Hepatic stellate cell (primary cell): ENCODE data around the gene SSTR5.
"Not testable (repeated sequence)": the region's sequence is repeated elsewhere in the genome, so short reads cannot be mapped to it uniquely, and the experiment has no call there.

Source experiments
- DNase-seq: peaks from one replicate; pipeline ENCODE4 v3.0.0; 2011; ENCODE audit warnings: low spot score

The SSTR5 gene

GRCh38 chr16:1092685-1093283 is 20.2 kb downstream of the SSTR5 start:
- not testable (repeated sequence) for DNase-seq

DNA sequence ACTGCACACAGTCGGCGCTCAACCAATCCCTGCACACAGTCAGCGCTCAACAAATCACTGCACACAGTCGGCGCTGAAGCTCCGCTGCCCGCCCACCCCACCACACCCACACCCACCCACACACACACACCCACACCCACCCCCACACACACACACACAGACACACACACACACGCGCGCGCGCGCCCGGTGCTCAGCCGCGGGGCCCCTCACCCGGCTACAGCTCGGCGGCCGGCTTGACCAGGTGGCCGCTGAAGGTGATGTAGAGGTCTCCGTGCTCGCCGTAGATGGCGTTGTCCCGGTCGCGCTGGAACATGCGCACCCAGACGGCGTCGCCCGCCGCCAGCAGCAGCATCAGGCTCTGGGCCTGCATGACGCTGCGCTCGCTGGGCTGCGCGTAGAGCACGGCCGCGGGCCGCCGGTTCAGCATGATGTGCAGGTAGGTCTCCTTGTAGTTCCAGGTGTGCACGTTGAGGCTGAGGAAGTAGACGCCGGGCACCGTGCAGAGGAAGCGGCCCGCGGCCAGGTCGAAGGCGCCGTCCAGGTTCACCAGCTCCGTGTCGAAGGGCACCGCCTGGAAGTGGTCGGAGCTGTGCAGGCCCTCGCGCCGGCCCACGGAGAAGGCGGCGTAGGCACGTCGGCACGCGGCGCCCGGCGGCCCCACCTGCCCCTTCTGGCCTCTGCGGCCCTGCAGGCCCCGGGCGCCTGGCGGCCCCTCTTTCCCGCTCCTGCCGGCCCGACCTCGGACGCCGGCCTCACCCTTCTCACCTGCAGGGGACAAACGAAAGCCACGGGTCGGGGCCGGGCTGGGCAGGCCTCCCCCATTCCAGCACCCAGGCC is 21.0 kb downstream of the SSTR5 start:
- DNase-seq: peak; percentile 58

DNA sequence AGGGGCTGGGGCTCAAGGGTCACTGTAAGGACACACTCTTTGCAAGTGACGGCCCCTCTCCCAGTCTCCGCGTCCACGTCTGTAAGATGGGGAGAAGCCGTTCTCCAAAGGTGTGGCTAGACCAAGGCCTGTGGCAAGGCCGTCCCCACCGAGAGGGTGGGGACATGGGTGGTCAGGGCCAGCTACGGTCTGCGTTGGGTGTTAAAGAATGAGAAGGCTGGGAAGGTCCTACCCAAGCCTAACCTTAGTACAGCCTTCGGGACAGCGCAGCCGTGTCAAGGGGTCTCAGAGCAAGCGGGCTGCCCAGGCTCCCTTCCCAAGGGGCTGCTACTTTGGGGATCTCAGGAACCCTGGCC is 21.6 kb downstream of the SSTR5 start:
- no peak for DNase-seq

DNA sequence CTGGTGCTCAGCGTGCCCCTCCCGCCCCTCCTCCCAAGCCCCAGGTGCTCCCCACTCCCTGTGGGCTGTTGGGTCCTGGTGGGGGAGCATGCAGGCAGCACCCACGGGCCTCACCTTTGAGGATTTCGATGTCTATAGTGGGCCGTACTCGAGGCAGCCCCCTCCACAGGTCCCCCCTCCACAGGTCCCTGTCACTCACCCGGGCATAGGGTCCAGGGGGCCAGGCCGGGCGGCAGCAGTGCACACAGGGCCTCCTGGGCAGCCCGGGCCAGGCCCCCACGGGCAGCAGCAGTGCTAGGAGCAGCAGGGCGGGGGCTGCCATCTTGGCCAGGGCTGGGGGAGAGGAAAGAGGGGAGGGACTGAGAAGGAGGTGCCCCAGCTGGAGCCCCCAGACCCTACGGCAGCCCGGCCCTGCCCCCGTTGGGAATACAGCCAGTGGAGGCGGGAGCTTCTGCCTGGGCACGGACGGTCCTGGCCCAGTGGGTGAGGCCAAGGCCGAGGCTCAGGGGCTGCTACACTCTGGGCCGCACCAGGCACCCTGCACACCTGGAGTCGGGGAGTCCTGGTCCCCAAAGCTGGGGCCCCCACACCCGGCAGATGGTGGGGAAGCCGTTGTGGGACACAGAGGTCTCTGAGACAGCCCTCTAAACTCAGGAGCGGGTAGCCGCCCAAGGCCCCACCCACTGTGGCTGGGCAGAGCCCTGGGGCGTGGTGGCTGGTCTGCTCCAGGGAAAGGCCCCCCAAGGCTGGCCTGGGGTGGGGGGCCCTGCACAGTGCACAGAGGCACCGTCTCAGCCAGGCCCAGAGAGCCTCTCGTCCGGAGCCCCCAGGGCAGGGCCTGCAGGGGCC is 22.3 kb downstream of the SSTR5 start:
- DNase-seq: no peak

DNA sequence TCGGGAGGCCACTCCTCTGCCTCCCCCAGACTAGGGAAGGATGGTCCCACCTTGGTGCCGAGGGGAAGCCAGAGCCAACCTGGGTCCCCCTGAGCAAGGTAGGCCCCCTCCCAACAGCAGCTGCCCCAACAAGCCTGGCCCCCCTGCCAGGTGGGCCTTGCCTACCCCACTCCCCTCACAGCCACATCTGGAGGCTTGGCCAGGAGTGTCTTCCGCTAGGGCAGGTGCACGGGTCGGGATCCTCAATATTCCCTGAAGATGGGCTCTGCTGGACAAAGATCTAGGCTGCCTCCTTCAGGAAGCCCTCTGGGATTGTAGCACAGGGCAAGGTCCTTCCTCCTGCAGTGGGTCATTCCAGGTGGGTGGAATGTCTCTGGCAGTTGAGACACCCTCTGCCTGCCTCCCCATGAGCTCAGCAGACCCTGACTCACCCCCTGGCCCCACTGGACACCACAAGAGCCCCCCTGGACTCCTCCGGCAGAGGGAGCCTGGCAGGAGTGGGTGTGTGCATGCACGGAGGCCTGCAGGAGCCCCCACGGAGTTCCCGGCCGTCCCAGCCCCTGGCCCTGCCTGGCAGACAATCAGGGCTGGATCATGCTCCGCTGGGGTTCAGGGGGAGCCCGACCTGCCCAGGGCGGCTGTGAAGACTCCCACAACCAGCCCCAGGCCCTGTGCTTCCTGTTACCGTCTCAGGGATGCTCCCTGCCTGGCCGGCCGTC is 23.1 kb downstream of the SSTR5 start:
- no peak for DNase-seq

- no peak for DNase-seq
Observed at GRCh38 chr16:1096169-1097082, 23.9 kb downstream of the SSTR5 start, which contains the start of gene C1QTNF8. C1QTNF8 (minus strand) TSS chr16:1096244; CDS start chr16:1094922, 1,322 bp downstream.

DNA sequence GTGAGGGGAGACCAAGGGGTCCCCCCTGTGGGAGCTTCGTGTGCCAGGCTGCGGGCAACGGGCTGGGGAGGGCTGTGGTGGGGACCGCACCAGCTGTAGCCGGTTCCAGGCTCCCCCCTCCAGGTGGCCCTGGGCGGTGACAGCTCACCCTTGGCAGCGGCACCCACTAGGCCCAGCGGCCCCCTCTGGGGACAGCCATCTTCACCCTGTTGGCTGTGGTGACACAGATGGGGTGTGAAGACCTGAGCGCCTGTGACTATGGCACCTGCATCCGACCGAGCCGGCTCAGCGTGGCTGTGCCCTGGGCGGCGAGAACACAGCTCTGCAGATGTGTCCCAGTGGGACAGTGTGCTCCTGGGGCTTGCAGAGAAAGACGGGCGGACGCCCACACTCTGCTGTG is 24.6 kb downstream of the SSTR5 start:
- DNase-seq: no peak

DNA sequence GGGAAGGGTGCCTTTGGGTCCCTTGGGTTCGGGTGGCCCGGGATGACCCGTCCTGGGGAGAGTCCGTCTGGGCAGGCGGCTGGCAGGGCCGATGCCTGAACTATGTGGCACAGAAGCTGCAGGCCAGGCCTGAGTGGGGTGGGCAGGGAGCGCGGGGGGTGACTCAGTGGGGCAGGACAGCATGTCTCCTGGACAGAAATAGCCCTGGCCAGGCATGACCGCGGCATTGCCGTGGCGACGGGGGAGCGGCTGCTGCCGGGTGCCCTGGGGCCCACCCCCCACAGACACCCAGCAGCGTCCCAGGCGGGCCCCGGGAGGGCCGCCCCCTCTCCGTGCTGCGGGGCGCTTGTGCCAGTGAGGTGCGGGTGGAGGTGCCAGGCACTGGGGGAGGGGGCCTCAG is 25.3 kb downstream of the SSTR5 start:
- DNase-seq: peak; percentile 78

GRCh38 chr16:1098266-1098991 is 25.9 kb downstream of the SSTR5 start:
- DNase-seq: no peak

DNA sequence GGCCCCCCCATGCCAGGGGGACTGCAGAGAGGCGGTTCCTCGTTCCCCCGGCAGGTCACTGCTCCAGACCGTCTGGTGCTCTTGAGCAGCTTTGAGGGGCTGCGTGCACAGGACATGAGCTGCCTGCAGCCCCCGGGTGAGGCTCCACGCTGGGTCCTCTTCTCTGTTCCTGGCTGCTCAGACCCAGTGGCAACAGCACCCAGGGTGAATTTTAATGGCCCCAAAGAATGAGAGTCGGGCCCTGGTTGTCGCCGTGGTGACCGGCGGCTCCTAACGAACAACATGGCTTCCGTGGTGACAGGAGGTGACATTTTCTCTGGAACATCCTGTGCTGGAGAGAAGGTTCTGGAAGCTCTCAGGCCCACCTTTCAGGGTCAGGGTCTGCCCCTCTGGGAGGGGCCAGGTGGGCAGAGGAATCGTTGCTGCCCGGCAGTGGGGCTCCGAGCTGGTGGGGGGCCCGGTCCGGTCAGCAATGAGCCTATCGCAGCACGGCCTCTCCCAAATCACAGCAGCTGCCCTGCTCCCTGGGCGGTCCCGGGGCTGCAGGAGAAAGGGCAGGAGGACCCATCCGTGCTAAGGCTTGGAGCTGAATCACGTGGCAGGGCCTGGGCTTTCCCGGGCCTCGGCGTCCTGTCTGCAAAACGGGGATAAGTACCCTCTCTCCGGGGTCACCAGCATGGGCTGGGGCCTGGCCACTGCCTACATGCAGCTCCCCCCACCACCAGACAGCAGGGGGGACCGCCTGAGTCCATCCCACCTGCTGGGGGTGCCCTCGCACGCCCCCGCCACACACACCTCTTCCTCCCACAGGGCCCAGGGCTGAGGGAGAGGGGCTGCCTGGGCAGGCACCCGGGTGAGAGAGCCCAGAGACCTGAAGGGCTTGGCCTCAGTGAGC is 26.9 kb downstream of the SSTR5 start:
- DNase-seq: no peak

DNA sequence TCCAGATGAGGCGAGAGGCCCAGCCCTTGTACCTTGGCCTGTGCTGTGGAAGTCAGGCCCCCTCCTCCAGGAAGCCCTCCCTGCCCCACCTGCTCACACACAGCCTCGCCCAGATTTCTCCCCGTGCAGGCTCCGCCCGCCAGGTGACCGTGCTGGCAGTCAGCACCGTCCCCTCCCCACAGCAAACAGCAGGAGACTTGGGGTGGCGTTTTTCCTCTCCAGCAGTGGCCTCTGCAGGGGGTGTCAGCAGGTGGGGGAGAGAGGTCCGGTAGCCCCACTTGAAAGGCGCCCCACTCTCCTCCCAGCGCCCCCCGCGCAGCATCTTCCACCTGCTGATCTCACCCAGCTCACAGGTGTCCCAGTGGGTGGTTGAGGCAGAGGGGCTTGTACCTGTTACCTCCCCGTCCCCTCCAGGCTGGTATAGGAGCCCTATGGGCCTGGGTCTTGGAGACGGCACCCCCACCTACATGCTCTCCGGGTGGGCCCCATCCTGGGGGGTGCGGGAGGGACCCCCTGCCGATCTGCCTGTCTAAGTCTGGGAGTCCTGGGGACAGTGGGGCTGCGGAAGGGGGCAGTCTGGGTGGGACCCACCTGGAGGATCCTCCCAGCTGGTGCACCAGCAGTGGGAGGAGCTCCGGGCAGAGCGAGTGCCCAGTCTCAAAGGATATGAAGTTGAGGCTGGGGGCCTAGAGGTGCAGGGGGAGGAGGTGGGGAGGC is 27.7 kb downstream of the SSTR5 start:
- DNase-seq: no peak

DNA sequence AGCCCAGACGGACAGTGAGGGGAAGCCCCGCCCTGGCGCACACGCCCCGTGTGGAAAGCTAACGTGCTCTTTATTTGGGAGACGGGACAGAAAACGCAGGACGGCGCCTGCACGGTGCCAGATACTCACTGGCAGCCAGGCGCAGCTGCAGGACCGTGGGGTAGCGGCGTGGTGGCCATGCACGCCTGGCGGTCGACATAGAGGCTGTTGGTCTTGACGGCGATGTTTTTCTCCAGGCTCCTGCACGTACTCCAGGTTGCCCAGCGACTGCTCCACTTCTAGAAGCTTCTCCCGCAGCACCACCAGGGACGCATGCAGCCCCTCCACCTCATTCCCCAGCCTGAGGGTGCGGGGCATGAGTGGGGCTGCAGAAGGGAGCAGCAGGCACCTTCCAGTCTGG is 28.6 kb downstream of the SSTR5 start:
- no peak for DNase-seq

DNA sequence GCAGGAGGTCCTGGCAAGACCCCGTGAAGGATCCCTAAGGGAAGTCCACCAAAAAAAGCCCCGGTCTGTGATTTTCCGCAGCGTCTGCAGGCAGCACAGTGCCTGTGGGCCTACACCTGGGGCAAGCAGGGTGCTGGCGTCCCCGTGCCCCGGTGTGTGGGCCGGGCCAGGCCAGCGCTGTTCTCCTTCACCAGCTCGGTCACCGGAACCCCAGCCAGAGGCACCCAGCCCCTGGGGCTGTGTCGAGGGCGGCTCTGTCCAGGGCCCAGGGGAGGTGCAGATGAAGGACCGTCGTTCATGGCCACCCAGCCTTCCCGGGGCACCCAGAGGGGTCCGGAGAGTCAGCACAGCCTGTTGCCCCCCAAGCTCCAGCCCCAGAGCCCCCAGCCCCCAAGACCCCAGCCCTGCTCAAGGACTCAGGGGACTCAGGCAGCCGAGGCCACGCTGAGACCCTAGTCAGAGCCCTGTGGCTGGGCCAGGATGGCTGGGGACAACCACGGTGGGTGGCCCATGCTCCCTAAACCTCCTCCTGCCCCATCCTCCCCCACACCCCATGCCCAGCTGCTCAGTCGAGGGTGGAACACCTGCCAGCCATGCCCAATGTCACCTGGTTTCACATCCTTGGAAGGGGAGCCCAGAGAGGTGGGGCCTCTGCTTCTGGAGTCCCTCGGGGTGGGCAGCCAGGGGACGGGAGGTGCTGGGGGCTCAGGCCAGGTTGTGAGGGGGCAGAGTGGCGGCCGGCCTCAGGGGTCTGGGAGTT is 29.2 kb downstream of the SSTR5 start:
- DNase-seq: no peak

DNA sequence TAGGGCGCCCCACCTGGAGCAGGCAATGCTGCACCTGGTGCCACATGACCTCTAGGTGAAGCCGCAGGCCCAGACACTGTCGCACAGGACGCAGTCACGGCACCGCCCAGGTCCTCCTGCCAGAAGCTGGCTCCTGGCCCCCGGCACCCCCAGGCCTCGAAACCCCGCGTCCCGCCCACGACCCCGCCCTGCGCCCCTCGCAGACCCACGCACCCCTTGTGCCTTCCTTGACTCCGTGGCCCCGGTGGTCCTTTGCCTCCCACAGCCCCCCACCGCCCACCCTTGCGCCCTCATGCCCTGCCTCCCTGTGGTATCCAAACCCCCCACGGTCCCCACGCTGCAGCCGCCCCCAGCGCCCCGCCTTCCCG is 29.8 kb downstream of the SSTR5 start:
- no peak for DNase-seq

- peak; percentile 86 for DNase-seq
Observed at GRCh38 chr16:1102921-1103635, 30.5 kb downstream of the SSTR5 start.

- DNase-seq: no peak
Observed at GRCh38 chr16:1103636-1103980, 31.1 kb downstream of the SSTR5 start.

GRCh38 chr16:1105888-1106620 is 33.5 kb downstream of the SSTR5 start:
- peak; percentile 95 for DNase-seq
